ENCODE data around the gene ABCA13. TPM values are rescaled to one million over a fixed set of nuclear protein-coding genes. Genes with fewer than 3 reads are reported as not detected.

Gene ABCA13
- total RNA-seq, 1 experiment from 2014 or later, result not detected

DNA sequence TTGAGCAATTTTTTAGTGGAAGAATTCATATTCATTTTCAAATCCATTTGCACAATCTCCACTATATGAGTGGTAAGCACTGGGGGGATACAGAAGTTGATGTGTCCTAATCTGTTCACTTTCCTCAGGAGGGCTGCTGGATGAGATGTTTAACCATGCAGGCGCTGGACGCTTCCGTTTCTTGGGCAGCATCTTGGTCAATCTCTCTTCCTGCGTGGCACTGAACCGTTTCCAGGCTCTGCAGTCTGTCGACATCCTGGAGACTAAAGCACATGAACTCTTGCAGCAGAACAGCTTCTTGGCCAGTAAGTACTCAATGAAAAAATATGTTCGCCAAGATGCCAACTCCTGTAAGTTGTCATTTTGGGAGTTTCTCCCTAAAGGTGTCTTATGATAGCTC lies 179.3 kb downstream of the ABCA13 start (continued):
- no peak for TF ChIP-seq POLR2A (IDR thresholded peaks at IDR 0.05; ENCODE audit: borderline replicate concordance, extremely low read depth, insufficient read depth, insufficient read length)
- TF ChIP-seq POLR2AphosphoS5 (IDR thresholded peaks at IDR 0.05; ENCODE audit: low read depth, low read length), result no peak
- no peak for TF ChIP-seq SRF (IDR thresholded peaks at IDR 0.05; ENCODE audit: low read depth)
- no peak for TF ChIP-seq ELF1 (IDR thresholded peaks at IDR 0.05; ENCODE audit: borderline replicate concordance, low read depth)

DNA sequence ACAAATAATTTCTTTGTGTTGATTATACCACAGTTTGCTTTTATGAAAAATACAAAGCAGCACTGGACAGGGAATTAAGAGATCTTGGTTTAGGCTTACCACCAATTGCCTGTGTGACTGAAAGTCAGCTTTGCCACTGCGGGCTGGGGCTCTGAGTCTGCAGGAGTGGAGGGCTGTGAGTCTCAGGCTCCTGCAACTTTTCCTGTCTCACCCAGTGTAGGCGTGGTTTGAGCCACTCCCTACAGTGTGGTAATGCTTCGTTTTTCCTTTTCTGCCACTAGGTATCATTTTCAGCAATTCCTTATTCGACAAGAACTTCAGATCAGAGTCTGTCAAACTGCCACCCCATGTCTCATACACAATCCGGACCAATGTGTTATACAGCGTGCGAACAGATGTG lies 180.6 kb downstream of the ABCA13 start:
- ChIA-PET CTCF (no interaction called here), POLR2A (no interaction called here), RAD21 (ENCODE audit: low non-redundant PET in 1 of 2, low total read pairs in 2 of 2, uncharacterized antibody in 2 of 2, unreplicated experiment in 2 of 2) (no interaction called here)
- H3K27me3 ChIP-seq (ENCODE audit: insufficient read depth, low read length), result no peaks in the 10 kb centered on the region
- intact Hi-C loops (cut with micrococcal nuclease), result no loop called here
- BruUV-seq (replicated peaks), result no TSS peak
- H3K9ac ChIP-seq (ENCODE audit: low read length), result no peak overlapping the region
- ATAC-seq (no peak), DNase-seq (ENCODE audit: low read depth, low spot score) (no peak)
- H3K9me2 ChIP-seq (ENCODE audit: insufficient read depth), result no peaks in the 10 kb centered on the region
- no peaks in the 10 kb centered on the region for H3K36me3 ChIP-seq (ENCODE audit: control insufficient read depth in 1 of 2, insufficient read depth in 2 of 2, low read length in 2 of 2)
- no peak overlapping the region for H3K4me2 ChIP-seq (ENCODE audit: low read length)
- no peak overlapping the region for H3K27ac ChIP-seq (ENCODE audit: low read depth, low read length)
- H3K4me3 ChIP-seq (replicated peaks in 1 of 2; ENCODE audit: low read depth in 1 of 2, low read length in 2 of 2), result no peak overlapping the region
- H3K4me1 ChIP-seq (ENCODE audit: control insufficient read depth in 1 of 2, insufficient read depth in 2 of 2, low read length in 2 of 2), result no peaks in the 10 kb centered on the region
- H2AFZ ChIP-seq (ENCODE audit: low read depth, low read length, poor library complexity, severe bottlenecking), result no peak overlapping the region
- no peaks in the 10 kb centered on the region for H3K79me2 ChIP-seq (ENCODE audit: insufficient read depth, low read length)
- no peaks in the 10 kb centered on the region for H3K9me3 ChIP-seq (ENCODE audit: control insufficient read depth in 1 of 2, insufficient read depth in 1 of 2, low read depth in 1 of 2, low read length in 2 of 2)
- no peaks in the 10 kb centered on the region for H4K20me1 ChIP-seq (ENCODE audit: insufficient read depth)
- TF ChIP-seq, protein P1, sequence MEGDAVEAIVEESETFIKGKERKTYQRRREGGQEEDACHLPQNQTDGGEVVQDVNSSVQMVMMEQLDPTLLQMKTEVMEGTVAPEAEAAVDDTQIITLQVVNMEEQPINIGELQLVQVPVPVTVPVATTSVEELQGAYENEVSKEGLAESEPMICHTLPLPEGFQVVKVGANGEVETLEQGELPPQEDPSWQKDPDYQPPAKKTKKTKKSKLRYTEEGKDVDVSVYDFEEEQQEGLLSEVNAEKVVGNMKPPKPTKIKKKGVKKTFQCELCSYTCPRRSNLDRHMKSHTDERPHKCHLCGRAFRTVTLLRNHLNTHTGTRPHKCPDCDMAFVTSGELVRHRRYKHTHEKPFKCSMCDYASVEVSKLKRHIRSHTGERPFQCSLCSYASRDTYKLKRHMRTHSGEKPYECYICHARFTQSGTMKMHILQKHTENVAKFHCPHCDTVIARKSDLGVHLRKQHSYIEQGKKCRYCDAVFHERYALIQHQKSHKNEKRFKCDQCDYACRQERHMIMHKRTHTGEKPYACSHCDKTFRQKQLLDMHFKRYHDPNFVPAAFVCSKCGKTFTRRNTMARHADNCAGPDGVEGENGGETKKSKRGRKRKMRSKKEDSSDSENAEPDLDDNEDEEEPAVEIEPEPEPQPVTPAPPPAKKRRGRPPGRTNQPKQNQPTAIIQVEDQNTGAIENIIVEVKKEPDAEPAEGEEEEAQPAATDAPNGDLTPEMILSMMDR (IDR thresholded peaks at IDR 0.05 in 2 of 3, conservative IDR thresholded peaks at IDR 0.05 in 1 of 3; ENCODE audit: borderline replicate concordance in 1 of 3, insufficient read depth in 1 of 3, low read depth in 2 of 3, low read length in 2 of 3), result no peak
- TF ChIP-seq CEBPB (IDR thresholded peaks at IDR 0.05; ENCODE audit: low read depth) (no peak), ATF3 (IDR thresholded peaks at IDR 0.05) (no peak), ZNF274 (IDR thresholded peaks at IDR 0.05; ENCODE audit: low read depth, low read length) (no peak), MAX (IDR thresholded peaks at IDR 0.05) (no peak), EZH2 (IDR thresholded peaks at IDR 0.05) (no peak), SRF (IDR thresholded peaks at IDR 0.05; ENCODE audit: low read depth) (no peak), SP1 (IDR thresholded peaks at IDR 0.05; ENCODE audit: low read depth) (no peak), JUND (IDR thresholded peaks at IDR 0.05) (no peak), SIN3A (IDR thresholded peaks at IDR 0.05; ENCODE audit: low read depth) (no peak), ZFX (IDR thresholded peaks at IDR 0.05) (no peak), EGR1 (IDR thresholded peaks at IDR 0.05; ENCODE audit: low read depth) (no peak), POLR2AphosphoS5 (IDR thresholded peaks at IDR 0.05; ENCODE audit: low read depth, low read length) (no peak), YY1 (IDR thresholded peaks at IDR 0.05; ENCODE audit: extremely low read depth, insufficient replicate concordance, low read depth, low read length) (no peak), POLR2A (IDR thresholded peaks at IDR 0.05; ENCODE audit: borderline replicate concordance, extremely low read depth, insufficient read depth, insufficient read length) (no peak), FOSL1 (IDR thresholded peaks at IDR 0.05; ENCODE audit: low read depth) (no peak), EZH2phosphoT487 (IDR thresholded peaks at IDR 0.05; ENCODE audit: borderline replicate concordance) (no peak)
- TF ChIP-seq, protein P2, sequence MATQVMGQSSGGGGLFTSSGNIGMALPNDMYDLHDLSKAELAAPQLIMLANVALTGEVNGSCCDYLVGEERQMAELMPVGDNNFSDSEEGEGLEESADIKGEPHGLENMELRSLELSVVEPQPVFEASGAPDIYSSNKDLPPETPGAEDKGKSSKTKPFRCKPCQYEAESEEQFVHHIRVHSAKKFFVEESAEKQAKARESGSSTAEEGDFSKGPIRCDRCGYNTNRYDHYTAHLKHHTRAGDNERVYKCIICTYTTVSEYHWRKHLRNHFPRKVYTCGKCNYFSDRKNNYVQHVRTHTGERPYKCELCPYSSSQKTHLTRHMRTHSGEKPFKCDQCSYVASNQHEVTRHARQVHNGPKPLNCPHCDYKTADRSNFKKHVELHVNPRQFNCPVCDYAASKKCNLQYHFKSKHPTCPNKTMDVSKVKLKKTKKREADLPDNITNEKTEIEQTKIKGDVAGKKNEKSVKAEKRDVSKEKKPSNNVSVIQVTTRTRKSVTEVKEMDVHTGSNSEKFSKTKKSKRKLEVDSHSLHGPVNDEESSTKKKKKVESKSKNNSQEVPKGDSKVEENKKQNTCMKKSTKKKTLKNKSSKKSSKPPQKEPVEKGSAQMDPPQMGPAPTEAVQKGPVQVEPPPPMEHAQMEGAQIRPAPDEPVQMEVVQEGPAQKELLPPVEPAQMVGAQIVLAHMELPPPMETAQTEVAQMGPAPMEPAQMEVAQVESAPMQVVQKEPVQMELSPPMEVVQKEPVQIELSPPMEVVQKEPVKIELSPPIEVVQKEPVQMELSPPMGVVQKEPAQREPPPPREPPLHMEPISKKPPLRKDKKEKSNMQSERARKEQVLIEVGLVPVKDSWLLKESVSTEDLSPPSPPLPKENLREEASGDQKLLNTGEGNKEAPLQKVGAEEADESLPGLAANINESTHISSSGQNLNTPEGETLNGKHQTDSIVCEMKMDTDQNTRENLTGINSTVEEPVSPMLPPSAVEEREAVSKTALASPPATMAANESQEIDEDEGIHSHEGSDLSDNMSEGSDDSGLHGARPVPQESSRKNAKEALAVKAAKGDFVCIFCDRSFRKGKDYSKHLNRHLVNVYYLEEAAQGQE (IDR thresholded peaks at IDR 0.05; ENCODE audit: low read depth), result no peak
- TF ChIP-seq, protein P3, sequence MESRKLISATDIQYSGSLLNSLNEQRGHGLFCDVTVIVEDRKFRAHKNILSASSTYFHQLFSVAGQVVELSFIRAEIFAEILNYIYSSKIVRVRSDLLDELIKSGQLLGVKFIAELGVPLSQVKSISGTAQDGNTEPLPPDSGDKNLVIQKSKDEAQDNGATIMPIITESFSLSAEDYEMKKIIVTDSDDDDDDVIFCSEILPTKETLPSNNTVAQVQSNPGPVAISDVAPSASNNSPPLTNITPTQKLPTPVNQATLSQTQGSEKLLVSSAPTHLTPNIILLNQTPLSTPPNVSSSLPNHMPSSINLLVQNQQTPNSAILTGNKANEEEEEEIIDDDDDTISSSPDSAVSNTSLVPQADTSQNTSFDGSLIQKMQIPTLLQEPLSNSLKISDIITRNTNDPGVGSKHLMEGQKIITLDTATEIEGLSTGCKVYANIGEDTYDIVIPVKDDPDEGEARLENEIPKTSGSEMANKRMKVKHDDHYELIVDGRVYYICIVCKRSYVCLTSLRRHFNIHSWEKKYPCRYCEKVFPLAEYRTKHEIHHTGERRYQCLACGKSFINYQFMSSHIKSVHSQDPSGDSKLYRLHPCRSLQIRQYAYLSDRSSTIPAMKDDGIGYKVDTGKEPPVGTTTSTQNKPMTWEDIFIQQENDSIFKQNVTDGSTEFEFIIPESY (IDR thresholded peaks at IDR 0.05; ENCODE audit: extremely low read depth, insufficient replicate concordance, low read length), result no peak
